Astrocyte (in vitro differentiated cells and primary cell): ENCODE measurements around the gene SGIP1. TPM values are rescaled to one million over a fixed set of nuclear protein-coding genes. Genes with fewer than 3 reads are reported as not detected.
"Not testable (repeated sequence)": the region's sequence is repeated elsewhere in the genome, so short reads cannot be mapped to it uniquely, and the experiment has no call there.

ENCODE experiments used
- DNase-seq: peaks from one replicate; pipeline ENCODE4 v3.0.0-alpha.2; 2010; ENCODE audit warnings: low read depth
- FAIRE-seq: peaks from 2 replicates; lab custom pipeline; 2011; peaks lifted over from hg19 to GRCh38; lab: Jason Lieb, UNC
- H2AFZ ChIP-seq: 2 replicates; pipeline ENCODE4 v1.6.0; 2012; ENCODE audit warnings: low read depth, low read length, inconsistent platforms
- H3K27ac ChIP-seq: 2 replicates; pipeline ENCODE4 v1.5.1; 2011; ENCODE audit warnings: low read depth, low read length, inconsistent platforms
- H3K27me3 ChIP-seq: 2 replicates; pipeline ENCODE4 v1.6.0; 2011; ENCODE audit warnings: low read length, inconsistent platforms; ENCODE audit not compliant: insufficient read depth
- H3K36me3 ChIP-seq: 2 replicates; pipeline ENCODE4 v1.5.1; 2011; ENCODE audit warnings: low read length, inconsistent platforms; ENCODE audit not compliant: insufficient read depth
- H3K4me1 ChIP-seq: 2 replicates; pipeline ENCODE4 v1.5.1; 2011; ENCODE audit warnings: low read length, inconsistent platforms; ENCODE audit not compliant: insufficient read depth
- H3K4me2 ChIP-seq: 2 replicates; pipeline ENCODE4 v1.6.0; 2012; ENCODE audit warnings: low read length, inconsistent platforms
- H3K4me3 ChIP-seq: 2 replicates; pipeline ENCODE4 v1.5.1; 2011; ENCODE audit warnings: low read depth, mild to moderate bottlenecking, low read length, inconsistent platforms; ENCODE audit not compliant: insufficient read depth
- H3K79me2 ChIP-seq: 2 replicates; pipeline ENCODE4 v1.6.0; 2012; ENCODE audit warnings: mild to moderate bottlenecking, low read length, inconsistent platforms; ENCODE audit not compliant: insufficient read depth
- H3K9ac ChIP-seq: 2 replicates; pipeline ENCODE4 v1.6.0; 2012; ENCODE audit warnings: mild to moderate bottlenecking, low read length, inconsistent platforms
- H3K9me3 ChIP-seq: 2 replicates; pipeline ENCODE4 v1.5.1; 2012; ENCODE audit warnings: low read depth, mild to moderate bottlenecking, low read length, inconsistent platforms; ENCODE audit not compliant: insufficient read depth
- H4K20me1 ChIP-seq: 2 replicates; pipeline ENCODE4 v1.6.0; 2012; ENCODE audit warnings: low read length, inconsistent platforms; ENCODE audit not compliant: insufficient read depth
- H3K27ac Mint-ChIP-seq: one replicate; pipeline ENCODE4 v1.8.0; 2021; ENCODE audit warnings: mild to moderate bottlenecking, mixed read lengths; ENCODE audit not compliant: unreplicated experiment
- H3K27me3 Mint-ChIP-seq: one replicate; pipeline ENCODE4 v1.8.0; 2021; ENCODE audit warnings: low read depth, mixed read lengths; ENCODE audit not compliant: unreplicated experiment
- H3K36me3 Mint-ChIP-seq: one replicate; pipeline ENCODE4 v1.8.0; 2021; ENCODE audit warnings: low read depth, mixed read lengths; ENCODE audit not compliant: unreplicated experiment
- H3K4me1 Mint-ChIP-seq: one replicate; pipeline ENCODE4 v1.8.0; 2021; ENCODE audit warnings: low read depth, mixed read lengths; ENCODE audit not compliant: unreplicated experiment
- H3K4me3 Mint-ChIP-seq: one replicate; pipeline ENCODE4 v1.8.0; 2021; ENCODE audit warnings: mild to moderate bottlenecking, moderate library complexity, mixed read lengths; ENCODE audit not compliant: unreplicated experiment
- H3K9me3 Mint-ChIP-seq: one replicate; pipeline ENCODE4 v1.8.0; 2021; ENCODE audit warnings: mild to moderate bottlenecking, mixed read lengths; ENCODE audit not compliant: unreplicated experiment
- EZH2 ChIP-seq: IDR thresholded peaks from 2 replicates; pipeline ENCODE4 v1.6.1; 2012; ENCODE audit warnings: mild to moderate bottlenecking, low read length, inconsistent platforms; ENCODE audit not compliant: insufficient read depth
- total RNA-seq: library from RNA; stranded (reverse); gene quantifications from 2 replicates; pipeline ENCODE4 v1.2.1, GENCODE V29; 2021
- TF ChIP-seq, protein P1 (sequence below): IDR thresholded peaks from 2 replicates; pipeline ENCODE4 v1.5.1; 2011; ENCODE audit warnings: low read depth, mild to moderate bottlenecking, inconsistent platforms, low read length, moderate library complexity; ENCODE audit not compliant: insufficient read depth

Gene SGIP1
- total RNA-seq, 1 donor from 2014 or later: 8.8 TPM

DNA sequence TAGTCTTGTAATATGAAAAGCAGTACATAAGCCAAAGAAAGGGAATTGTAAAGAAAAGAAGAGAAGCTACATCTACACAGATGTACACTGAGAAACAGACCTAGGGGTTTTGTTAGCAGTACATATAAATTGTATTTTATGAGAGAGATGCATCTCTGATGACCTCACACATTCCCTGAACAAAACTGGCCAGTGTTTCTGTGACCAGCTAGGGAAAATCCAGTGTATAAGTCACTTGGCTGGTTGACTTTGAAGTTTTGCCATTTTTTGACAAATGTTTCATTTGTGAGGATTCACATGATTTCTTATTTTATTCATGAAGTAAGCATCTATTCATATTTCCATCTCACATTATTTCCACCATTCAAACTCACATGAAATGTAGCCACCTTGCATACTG, 190.0 kb downstream of the SGIP1 start:
- Mint-ChIP-seq H3K27ac (no peak overlapping the region), H3K9me3 (peaks cover under 1% of the 10 kb centered on the region), H3K4me1 (peaks cover 12% of the 10 kb centered on the region), H3K27me3 (no peaks in the 10 kb centered on the region), H3K4me3 (no peak overlapping the region), H3K36me3 (no peaks in the 10 kb centered on the region)
- no peak overlapping the region for H3K4me3 ChIP-seq
- H2AFZ ChIP-seq: no peak overlapping the region
- H3K9ac ChIP-seq: no peak overlapping the region
- no peak overlapping the region for H3K4me2 ChIP-seq
- DNase-seq (peak; percentile 16), FAIRE-seq (peak; percentile 67)
- H3K79me2 ChIP-seq: no peaks in the 10 kb centered on the region
- H3K36me3 ChIP-seq: no peaks in the 10 kb centered on the region
- no peak for TF ChIP-seq EZH2
- TF ChIP-seq, protein P1, sequence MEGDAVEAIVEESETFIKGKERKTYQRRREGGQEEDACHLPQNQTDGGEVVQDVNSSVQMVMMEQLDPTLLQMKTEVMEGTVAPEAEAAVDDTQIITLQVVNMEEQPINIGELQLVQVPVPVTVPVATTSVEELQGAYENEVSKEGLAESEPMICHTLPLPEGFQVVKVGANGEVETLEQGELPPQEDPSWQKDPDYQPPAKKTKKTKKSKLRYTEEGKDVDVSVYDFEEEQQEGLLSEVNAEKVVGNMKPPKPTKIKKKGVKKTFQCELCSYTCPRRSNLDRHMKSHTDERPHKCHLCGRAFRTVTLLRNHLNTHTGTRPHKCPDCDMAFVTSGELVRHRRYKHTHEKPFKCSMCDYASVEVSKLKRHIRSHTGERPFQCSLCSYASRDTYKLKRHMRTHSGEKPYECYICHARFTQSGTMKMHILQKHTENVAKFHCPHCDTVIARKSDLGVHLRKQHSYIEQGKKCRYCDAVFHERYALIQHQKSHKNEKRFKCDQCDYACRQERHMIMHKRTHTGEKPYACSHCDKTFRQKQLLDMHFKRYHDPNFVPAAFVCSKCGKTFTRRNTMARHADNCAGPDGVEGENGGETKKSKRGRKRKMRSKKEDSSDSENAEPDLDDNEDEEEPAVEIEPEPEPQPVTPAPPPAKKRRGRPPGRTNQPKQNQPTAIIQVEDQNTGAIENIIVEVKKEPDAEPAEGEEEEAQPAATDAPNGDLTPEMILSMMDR: no peak
- no peaks in the 10 kb centered on the region for H4K20me1 ChIP-seq
- H3K27ac ChIP-seq: no peak overlapping the region
- no peaks in the 10 kb centered on the region for H3K9me3 ChIP-seq
- H3K4me1 ChIP-seq: peaks cover 3% of the 10 kb centered on the region
- H3K27me3 ChIP-seq: no peaks in the 10 kb centered on the region

DNA sequence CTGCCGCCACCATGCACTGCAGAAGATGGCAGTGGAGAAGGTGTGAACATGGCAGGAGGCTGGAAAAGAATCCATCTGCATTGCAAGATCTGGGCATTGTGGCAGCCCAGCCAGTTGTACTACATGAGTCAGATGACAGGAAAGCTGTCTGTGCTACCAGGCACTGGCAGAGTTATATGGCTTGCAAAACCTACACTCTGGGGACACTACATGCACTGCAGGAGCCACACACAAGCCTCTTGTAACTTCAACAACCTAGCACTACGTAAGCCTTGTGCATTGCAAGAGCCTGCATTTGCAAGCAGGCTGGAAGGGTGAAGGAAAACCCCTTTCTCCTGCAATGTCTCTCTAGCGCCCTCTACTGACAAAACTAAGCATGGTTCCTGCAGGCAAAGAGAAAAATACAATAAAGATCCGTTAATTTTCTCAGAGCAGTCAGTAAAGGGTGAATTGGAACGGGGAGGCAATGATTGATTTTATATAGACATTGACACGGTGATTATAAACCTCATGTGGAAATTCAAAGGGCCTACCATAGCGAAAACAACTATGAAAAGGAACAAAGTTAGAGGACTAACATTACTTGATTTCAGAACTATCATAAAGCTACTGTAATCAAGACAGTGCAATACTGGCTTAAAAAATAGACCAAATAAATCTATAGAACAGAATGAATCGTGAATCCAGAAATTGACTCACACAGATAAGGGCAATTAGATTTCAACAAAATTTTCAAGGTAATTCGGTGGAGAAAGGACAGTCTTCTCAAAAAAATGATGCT, 192.1 kb downstream of the SGIP1 start:
- no peak overlapping the region for H2AFZ ChIP-seq
- H4K20me1 ChIP-seq: no peaks in the 10 kb centered on the region
- H3K9me3 Mint-ChIP-seq: peaks cover 2% of the 10 kb centered on the region
- no peak overlapping the region for H3K27ac Mint-ChIP-seq
- H3K4me1 ChIP-seq: peaks cover 3% of the 10 kb centered on the region
- no peak overlapping the region for H3K9ac ChIP-seq
- peaks cover 12% of the 10 kb centered on the region for H3K4me1 Mint-ChIP-seq
- H3K27me3 Mint-ChIP-seq: no peaks in the 10 kb centered on the region
- no peaks in the 10 kb centered on the region for H3K9me3 ChIP-seq
- no peaks in the 10 kb centered on the region for H3K36me3 Mint-ChIP-seq
- FAIRE-seq (peak; percentile 50), DNase-seq (peak; percentile 54)
- no peak overlapping the region for H3K27ac ChIP-seq
- H3K79me2 ChIP-seq: no peaks in the 10 kb centered on the region
- no peak overlapping the region for H3K4me3 Mint-ChIP-seq
- H3K36me3 ChIP-seq: no peaks in the 10 kb centered on the region
- TF ChIP-seq, protein P1: peak; percentile 96
- TF ChIP-seq EZH2: no peak
- H3K4me2 ChIP-seq: no peak overlapping the region
- H3K4me3 ChIP-seq: no peak overlapping the region
- H3K27me3 ChIP-seq: no peaks in the 10 kb centered on the region

DNA sequence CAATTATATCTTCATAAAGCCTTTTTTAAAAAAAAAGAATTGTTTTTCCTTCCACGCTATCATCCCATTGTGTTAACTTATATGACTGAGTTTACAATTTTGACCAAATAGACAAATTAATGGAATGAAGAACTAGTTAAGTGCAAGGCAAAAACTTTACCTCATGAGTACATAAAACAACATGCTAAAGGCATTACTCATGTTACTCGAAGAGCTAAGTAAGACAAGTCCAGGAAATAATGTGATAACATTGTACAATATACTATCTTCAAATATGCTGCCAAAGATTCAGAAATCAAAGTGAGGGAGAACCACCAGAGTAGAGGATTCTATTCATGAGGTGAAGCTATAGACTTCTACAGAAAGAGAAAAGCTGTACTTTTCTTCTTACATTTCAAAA, 194.1 kb downstream of the SGIP1 start:
- Histone ChIP-seq H3K27me3 (no peaks in the 10 kb centered on the region), H3K36me3 (no peaks in the 10 kb centered on the region), H4K20me1 (no peaks in the 10 kb centered on the region), H3K4me1 (peaks cover 3% of the 10 kb centered on the region), H3K27ac (no peak overlapping the region), H3K9me3 (no peaks in the 10 kb centered on the region), H3K79me2 (no peaks in the 10 kb centered on the region), H3K9ac (no peak overlapping the region), H3K4me3 (no peak overlapping the region), H2AFZ (no peak overlapping the region), H3K4me2 (no peak overlapping the region)
- TF ChIP-seq EZH2: no peak
- TF ChIP-seq, protein P1: no peak
- H3K9me3 Mint-ChIP-seq: peaks cover 2% of the 10 kb centered on the region
- H3K4me1 Mint-ChIP-seq: peaks cover 20% of the 10 kb centered on the region
- H3K4me3 Mint-ChIP-seq: no peak overlapping the region
- peak; percentile 38 for DNase-seq
- no peaks in the 10 kb centered on the region for H3K36me3 Mint-ChIP-seq
- H3K27me3 Mint-ChIP-seq: no peaks in the 10 kb centered on the region
- FAIRE-seq: peak; percentile 76
- no peak overlapping the region for H3K27ac Mint-ChIP-seq

DNA sequence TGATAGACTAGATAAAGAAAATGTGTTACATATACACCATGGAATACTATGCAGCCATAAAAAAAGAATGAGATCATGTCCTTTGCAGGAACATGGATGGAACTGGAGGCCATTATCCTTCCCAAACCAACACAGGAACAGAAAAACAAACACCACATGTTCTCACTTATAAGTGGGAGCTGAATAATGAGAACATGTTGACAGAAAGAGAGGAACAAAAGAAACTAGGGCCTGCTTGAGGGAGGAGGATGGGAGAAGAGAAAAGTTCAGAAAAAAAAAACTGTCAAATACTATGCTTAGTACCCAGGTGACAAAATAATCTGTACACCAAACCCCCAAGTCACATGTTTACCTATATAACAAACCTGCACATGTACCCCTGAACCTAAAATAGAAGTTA, 194.8 kb downstream of the SGIP1 start:
- not testable (repeated sequence) for H3K27ac Mint-ChIP-seq

More for the DNA sequence above, 194.8 kb downstream of the SGIP1 start:
- H3K36me3 ChIP-seq, H3K9ac ChIP-seq, H3K36me3 Mint-ChIP-seq, H3K79me2 ChIP-seq, H4K20me1 ChIP-seq, H3K27me3 Mint-ChIP-seq, H3K4me3 ChIP-seq, H3K4me3 Mint-ChIP-seq, H2AFZ ChIP-seq, H3K4me1 ChIP-seq, H3K4me2 ChIP-seq, H3K9me3 Mint-ChIP-seq, H3K9me3 ChIP-seq, DNase-seq, FAIRE-seq, H3K27me3 ChIP-seq, H3K27ac ChIP-seq: not testable (repeated sequence)
- H3K4me1 Mint-ChIP-seq: peaks cover 20% of the 10 kb centered on the region
